BJ (cell line): ENCODE results near the gene SORCS2. TPM values are rescaled to one million over a fixed set of nuclear protein-coding genes. Genes with fewer than 3 reads are reported as not detected.

ENCODE experiments used
- CTCF ChIA-PET: fragments of 350-600 bp; formaldehyde crosslinking; extraction: SDS; loops from one replicate; lab custom pipeline; 2021; ENCODE audit warnings: antibody characterized with exemption, inconsistent platforms; lab: Yijun Ruan, JAX
- POLR2A ChIA-PET: fragments of 300-600 bp; sonication (Branson Sonifier 250); formaldehyde crosslinking; extraction: SDS; loops from one replicate; lab custom pipeline; 2021; ENCODE audit warnings: antibody characterized with exemption; lab: Charles Lee
- DNase-seq: peaks from one replicate; pipeline ENCODE4 v3.0.0-alpha.2; 2011; ENCODE audit warnings: low read depth
- H3K27me3 ChIP-seq: 2 replicates; pipeline ENCODE4 v1.6.0; 2011; ENCODE audit warnings: low read length; ENCODE audit not compliant: control insufficient read depth, insufficient read depth
- H3K36me3 ChIP-seq: 2 replicates; pipeline ENCODE4 v1.5.1; 2011; ENCODE audit warnings: low read length; ENCODE audit not compliant: control insufficient read depth, insufficient read depth
- H3K4me3 ChIP-seq: 2 replicates; pipeline ENCODE4 v1.5.1; 2011; ENCODE audit warnings: low read depth, mild to moderate bottlenecking, control low read depth, low read length
- CTCF ChIP-seq: IDR thresholded peaks from 2 replicates; pipeline ENCODE4 v1.5.1; 2011; ENCODE audit warnings: low read depth, mild to moderate bottlenecking, control low read depth, inconsistent platforms, low read length, moderate library complexity; ENCODE audit not compliant: insufficient read depth
- polyA plus RNA-seq: library from polyadenylated mRNA; depleted of rRNA; stranded (reverse); fragments of >200 nt; gene quantifications from 2 replicates; pipeline ENCODE4 v1.2.3, GENCODE V29; 2011

The SORCS2 gene
- polyA plus RNA-seq, 1 experiment = 0.63 TPM

GRCh38 chr4:7202411-7202810 lies 10.1 kb downstream of the SORCS2 start:
- CTCF ChIA-PET = interaction anchor here (0.9 to 1.8 kb wide), 3 partner anchors 8 to 133 kb away, joined by 3 to 6 read pairs (median 3); no protein-coding TSS in a partner anchor
- no peak for DNase-seq

DNA sequence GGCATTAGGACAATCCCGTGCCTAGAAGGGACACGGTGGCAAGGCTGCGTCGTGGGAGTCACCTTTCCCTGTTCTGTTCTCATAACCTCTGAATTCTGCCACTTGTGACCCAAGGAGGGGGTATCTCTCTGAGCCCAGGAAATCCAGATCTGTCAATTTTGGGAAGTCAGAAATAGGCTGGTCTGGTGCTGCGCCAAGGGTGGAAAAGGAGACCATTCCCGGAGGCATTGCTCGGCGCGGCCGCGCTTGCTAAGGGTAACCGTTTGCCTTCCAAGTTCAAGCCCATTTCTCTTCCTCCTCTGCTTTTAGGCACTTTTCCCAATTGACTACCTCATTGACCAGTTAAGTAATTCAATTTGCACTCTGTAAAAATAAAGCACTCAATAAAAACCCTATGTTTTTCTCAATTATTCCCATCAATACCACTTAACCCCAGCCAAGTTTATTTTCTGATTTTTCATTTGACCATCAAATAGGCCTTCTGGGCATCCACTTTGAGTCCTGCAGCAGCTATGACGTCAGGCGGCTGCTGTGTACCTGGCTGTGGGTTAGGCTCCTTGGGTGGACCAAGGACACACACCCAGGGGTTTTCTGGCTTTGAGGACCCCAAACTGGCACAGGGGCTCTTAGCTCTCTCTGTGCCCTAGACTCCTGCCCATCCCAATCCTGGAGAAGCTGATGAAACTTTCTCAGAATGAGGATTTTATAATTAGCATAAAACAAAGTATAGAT lies 12.5 kb downstream of the SORCS2 start:
- no peak overlapping the region for H3K4me3 ChIP-seq
- no peak for DNase-seq
- H3K27me3 ChIP-seq = no peaks in the 10 kb centered on the region
- no peaks in the 10 kb centered on the region for H3K36me3 ChIP-seq
- ChIA-PET CTCF (interaction anchor here (1.1 to 5.1 kb wide), 3 partner anchors 10 to 91 kb away, joined by 4 to 37 read pairs (median 5); partner anchors contain the start of gene SORCS2), POLR2A (no interaction called here)
- no peak for TF ChIP-seq CTCF

More at GRCh38 chr4:7202411-7202810, 10.1 kb downstream of the SORCS2 start:
- H3K27me3 ChIP-seq = no peaks in the 10 kb centered on the region
- TF ChIP-seq CTCF = no peak
- no peak overlapping the region for H3K4me3 ChIP-seq
- H3K36me3 ChIP-seq = no peaks in the 10 kb centered on the region
- POLR2A ChIA-PET = no interaction called here

- ChIA-PET POLR2A (interaction anchor here (1.1 kb wide), 1 partner anchor 8 kb away, joined by 3 read pairs; no protein-coding TSS in a partner anchor), CTCF (interaction anchor here (0.8 to 5.1 kb wide), 6 partner anchors 12 to 90 kb away, joined by 3 to 37 read pairs (median 4); no protein-coding TSS in a partner anchor)
- no peak overlapping the region for H3K4me3 ChIP-seq
- H3K27me3 ChIP-seq = no peaks in the 10 kb centered on the region
- H3K36me3 ChIP-seq = no peaks in the 10 kb centered on the region
- no peak for TF ChIP-seq CTCF
- DNase-seq = no peak
Measured at GRCh38 chr4:7206385-7206784, 14.0 kb downstream of the SORCS2 start.

DNA sequence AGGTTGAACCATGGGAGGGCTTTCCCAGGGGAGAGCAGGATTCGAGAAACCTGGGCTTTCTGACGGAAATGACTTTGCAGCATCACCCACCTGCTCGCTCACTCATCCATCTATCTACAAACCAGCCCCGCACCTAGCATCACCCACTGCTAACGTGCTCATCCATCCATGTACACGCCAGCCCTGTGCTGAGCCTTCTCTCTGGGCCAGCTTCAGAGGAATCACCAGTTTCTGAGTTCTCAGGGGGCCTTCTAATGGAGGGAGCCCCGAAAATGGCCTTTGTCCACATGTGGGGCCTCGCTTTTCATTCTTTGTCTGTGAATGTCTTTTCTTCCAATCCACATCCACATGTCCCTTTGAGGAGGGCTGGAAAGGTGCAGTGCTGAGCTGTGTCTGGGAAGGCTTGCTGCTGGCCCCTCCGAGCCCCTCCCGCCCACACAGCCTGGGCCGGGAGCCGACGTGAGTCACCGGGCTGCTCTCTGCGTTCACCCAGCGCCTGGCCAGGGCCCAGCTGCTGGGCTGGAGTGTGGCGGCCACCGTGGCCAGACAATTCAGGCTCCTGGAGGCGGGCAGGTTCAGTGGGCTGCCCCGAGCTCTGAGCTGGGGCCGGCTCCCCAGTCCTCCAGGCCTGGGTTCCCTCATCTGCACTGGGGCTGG lies 14.7 kb downstream of the SORCS2 start:
- no peaks in the 10 kb centered on the region for H3K27me3 ChIP-seq
- H3K36me3 ChIP-seq = no peaks in the 10 kb centered on the region
- peak; percentile 49 for DNase-seq
- TF ChIP-seq CTCF = no peak
- CTCF ChIA-PET = interaction anchor here (0.6 to 5.1 kb wide), 8 partner anchors 12 to 672 kb away, joined by 3 to 37 read pairs (median 3); no protein-coding TSS in a partner anchor
- POLR2A ChIA-PET = interaction anchor here (1.1 kb wide), 1 partner anchor 9 kb away, joined by 3 read pairs; no protein-coding TSS in a partner anchor
- H3K4me3 ChIP-seq = no peak overlapping the region
